OCI-LY1 (cell line): Measurements from ENCODE around the gene SUGCT.

ENCODE experiments used
- H2AFZ ChIP-seq: fragments of 200-600 bp; sonication (generic), shearing (Covaris generic); 2 replicates; pipeline ENCODE4 v1.6.0; 2014; ENCODE audit warnings: antibody characterized with exemption, mild to moderate bottlenecking, low read length
- H3F3A ChIP-seq: fragments of 200-600 bp; sonication (generic), shearing (Covaris generic); 2 replicates; pipeline ENCODE4 v1.6.0; 2014; ENCODE audit warnings: mild to moderate bottlenecking, antibody characterized with exemption, low read length, moderate library complexity; ENCODE audit not compliant: insufficient read depth
- H3K27ac ChIP-seq: fragments of 200-600 bp; sonication (generic); 2 replicates; pipeline ENCODE4 v1.5.1; 2014; ENCODE audit warnings: low read length, mixed run types, mild to moderate bottlenecking, low read depth; ENCODE audit not compliant: poor library complexity, severe bottlenecking
- H3K27me3 ChIP-seq: fragments of 200-600 bp; sonication (generic); 2 replicates; pipeline ENCODE4 v1.6.0; 2014; ENCODE audit warnings: antibody characterized with exemption, mild to moderate bottlenecking, low read length, moderate library complexity; ENCODE audit not compliant: insufficient read depth
- H3K36me3 ChIP-seq: fragments of 200-600 bp; sonication (generic); 2 replicates; pipeline ENCODE4 v1.6.1; 2014; ENCODE audit warnings: mild to moderate bottlenecking, antibody characterized with exemption, low read length, moderate library complexity, mixed read lengths; ENCODE audit not compliant: insufficient read depth
- H3K4me1 ChIP-seq: fragments of 200-600 bp; sonication (generic); 2 replicates; pipeline ENCODE4 v1.5.1; 2014; ENCODE audit warnings: mild to moderate bottlenecking, low read length, moderate library complexity; ENCODE audit not compliant: insufficient read depth, severe bottlenecking
- H3K4me2 ChIP-seq: fragments of 200-600 bp; sonication (generic), shearing (Covaris generic); 2 replicates; pipeline ENCODE4 v1.6.1; 2014; ENCODE audit warnings: low read length
- H3K4me3 ChIP-seq: fragments of 200-600 bp; sonication (generic); 2 replicates; pipeline ENCODE4 v1.5.1; 2014; ENCODE audit warnings: low read length, low read depth, mild to moderate bottlenecking, mixed read lengths; ENCODE audit not compliant: poor library complexity, severe bottlenecking
- H3K79me2 ChIP-seq: fragments of 200-600 bp; shearing (Covaris generic); 2 replicates; pipeline ENCODE4 v1.6.1; 2016; ENCODE audit warnings: mixed run types, low read length, mixed read lengths; ENCODE audit not compliant: insufficient read depth
- H3K9ac ChIP-seq: fragments of 200-600 bp; sonication (generic), shearing (Covaris generic); 2 replicates; pipeline ENCODE4 v1.6.1; 2014; ENCODE audit warnings: mild to moderate bottlenecking, low read length, mixed read lengths
- H3K9me2 ChIP-seq: fragments of 200-600 bp; sonication (generic), shearing (Covaris generic); 2 replicates; pipeline ENCODE4 v1.6.1; 2014; ENCODE audit warnings: low read depth, mild to moderate bottlenecking, low read length, mixed read lengths
- H3K9me3 ChIP-seq: fragments of 200-600 bp; shearing (Covaris generic); 2 replicates; pipeline ENCODE4 v1.6.1; 2014; ENCODE audit warnings: low read length, mixed read lengths
- H4K20me1 ChIP-seq: fragments of 200-600 bp; sonication (generic), shearing (Covaris generic); 2 replicates; pipeline ENCODE4 v1.6.0; 2016; ENCODE audit warnings: mild to moderate bottlenecking, low read length; ENCODE audit not compliant: insufficient read depth
- EZH2 ChIP-seq: fragments of 200-600 bp; sonication (generic), shearing (Covaris generic); IDR thresholded peaks from 2 replicates; pipeline ENCODE4 v1.8.0; 2017; ENCODE audit warnings: borderline replicate concordance, mixed run types, mild to moderate bottlenecking, antibody characterized with exemption, low read length, moderate library complexity, mixed read lengths
- TF ChIP-seq, protein P1 (sequence below): fragments of 200-600 bp; sonication (generic), shearing (Covaris generic); IDR thresholded peaks from 2 replicates; pipeline ENCODE4 v1.5.1; 2017; ENCODE audit warnings: mild to moderate bottlenecking, antibody characterized with exemption, low read length, moderate library complexity, mixed read lengths

The SUGCT gene

GRCh38 chr7:40758590-40758989, 623.8 kb downstream of the SUGCT start:
- no peak for TF ChIP-seq EZH2
- TF ChIP-seq, protein P1, sequence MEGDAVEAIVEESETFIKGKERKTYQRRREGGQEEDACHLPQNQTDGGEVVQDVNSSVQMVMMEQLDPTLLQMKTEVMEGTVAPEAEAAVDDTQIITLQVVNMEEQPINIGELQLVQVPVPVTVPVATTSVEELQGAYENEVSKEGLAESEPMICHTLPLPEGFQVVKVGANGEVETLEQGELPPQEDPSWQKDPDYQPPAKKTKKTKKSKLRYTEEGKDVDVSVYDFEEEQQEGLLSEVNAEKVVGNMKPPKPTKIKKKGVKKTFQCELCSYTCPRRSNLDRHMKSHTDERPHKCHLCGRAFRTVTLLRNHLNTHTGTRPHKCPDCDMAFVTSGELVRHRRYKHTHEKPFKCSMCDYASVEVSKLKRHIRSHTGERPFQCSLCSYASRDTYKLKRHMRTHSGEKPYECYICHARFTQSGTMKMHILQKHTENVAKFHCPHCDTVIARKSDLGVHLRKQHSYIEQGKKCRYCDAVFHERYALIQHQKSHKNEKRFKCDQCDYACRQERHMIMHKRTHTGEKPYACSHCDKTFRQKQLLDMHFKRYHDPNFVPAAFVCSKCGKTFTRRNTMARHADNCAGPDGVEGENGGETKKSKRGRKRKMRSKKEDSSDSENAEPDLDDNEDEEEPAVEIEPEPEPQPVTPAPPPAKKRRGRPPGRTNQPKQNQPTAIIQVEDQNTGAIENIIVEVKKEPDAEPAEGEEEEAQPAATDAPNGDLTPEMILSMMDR = no peak
- H3K27ac ChIP-seq = no peak overlapping the region
- no peaks in the 10 kb centered on the region for H3K79me2 ChIP-seq
- H3K27me3 ChIP-seq = no peaks in the 10 kb centered on the region
- no peaks in the 10 kb centered on the region for H3F3A ChIP-seq
- no peaks in the 10 kb centered on the region for H4K20me1 ChIP-seq
- no peak overlapping the region for H2AFZ ChIP-seq
- H3K4me1 ChIP-seq = peaks cover 6% of the 10 kb centered on the region
- no peaks in the 10 kb centered on the region; the same call in 1 of the 2 replicates for H3K9me2 ChIP-seq
- H3K36me3 ChIP-seq = no peaks in the 10 kb centered on the region
- H3K9me3 ChIP-seq = no peaks in the 10 kb centered on the region
- H3K4me2 ChIP-seq = no peak overlapping the region
- no peak overlapping the region for H3K4me3 ChIP-seq
- H3K9ac ChIP-seq = no peak overlapping the region

DNA sequence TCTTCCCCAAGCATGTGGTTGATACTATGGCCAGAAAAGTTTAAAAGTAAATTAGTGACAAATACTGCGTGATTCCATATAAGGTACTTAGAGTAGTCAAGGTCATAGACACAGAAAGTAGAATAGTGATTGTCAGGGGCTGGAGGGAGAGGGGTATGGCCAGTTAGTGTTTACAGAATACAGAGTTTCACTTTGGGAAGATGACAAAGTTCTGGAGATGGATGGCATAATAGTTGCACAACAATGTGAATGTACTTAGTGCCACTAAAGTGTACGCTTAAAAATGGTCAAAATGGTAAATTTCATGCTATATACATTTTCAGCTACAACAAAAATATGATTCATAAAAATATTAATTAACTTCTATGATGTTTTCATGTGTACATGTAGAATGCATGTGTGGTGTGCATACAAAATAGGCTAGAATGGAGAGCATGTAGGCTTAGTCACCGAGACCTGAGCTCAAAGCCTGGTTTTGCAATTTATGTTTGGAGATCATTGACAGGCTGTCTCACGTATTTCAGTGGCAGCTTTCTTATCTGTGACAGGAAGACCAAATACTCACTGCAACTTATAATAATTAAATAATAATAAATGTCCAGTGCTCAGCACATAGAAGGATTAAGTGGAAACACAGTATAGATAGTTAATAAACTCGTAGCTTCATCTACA, 625.6 kb downstream of the SUGCT start:
- Histone ChIP-seq H3K27me3 (no peaks in the 10 kb centered on the region), H3K4me2 (no peak overlapping the region), H3K4me3 (no peak overlapping the region), H4K20me1 (no peaks in the 10 kb centered on the region), H3K27ac (no peak overlapping the region), H3F3A (no peaks in the 10 kb centered on the region), H3K9ac (no peak overlapping the region), H3K9me2 (no peaks in the 10 kb centered on the region; the same call in 1 of the 2 replicates), H3K9me3 (no peaks in the 10 kb centered on the region), H3K36me3 (no peaks in the 10 kb centered on the region), H2AFZ (no peak overlapping the region), H3K4me1 (peaks cover 12% of the 10 kb centered on the region), H3K79me2 (no peaks in the 10 kb centered on the region)
- TF ChIP-seq, protein P1 = no peak
- TF ChIP-seq EZH2 = no peak

DNA sequence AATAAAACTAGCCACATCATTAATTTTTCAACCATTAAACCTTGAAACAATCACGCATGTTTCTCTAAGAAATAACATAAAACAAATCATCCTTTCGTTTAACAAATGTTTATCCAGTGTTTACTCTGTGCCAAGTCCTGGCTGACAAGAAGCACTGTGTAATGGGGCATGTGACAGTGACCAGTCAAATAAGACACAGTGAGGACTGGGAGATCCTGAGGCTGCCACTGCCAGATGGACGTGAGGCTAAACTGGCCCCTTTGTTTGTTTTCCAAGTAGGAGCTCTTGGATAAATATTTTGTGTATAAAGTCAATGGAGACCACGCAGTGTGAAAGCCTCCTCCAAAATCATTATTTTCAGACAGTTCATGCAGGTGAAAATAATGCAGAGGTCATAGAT, 626.2 kb downstream of the SUGCT start:
- Histone ChIP-seq H3K9me2 (no peaks in the 10 kb centered on the region; the same call in 1 of the 2 replicates), H3K27me3 (no peaks in the 10 kb centered on the region), H2AFZ (no peak overlapping the region), H3K27ac (no peak overlapping the region), H3K79me2 (no peaks in the 10 kb centered on the region), H3K9ac (no peak overlapping the region), H4K20me1 (no peaks in the 10 kb centered on the region), H3F3A (no peaks in the 10 kb centered on the region), H3K4me1 (peaks cover 16% of the 10 kb centered on the region), H3K36me3 (no peaks in the 10 kb centered on the region), H3K4me3 (no peak overlapping the region), H3K9me3 (no peaks in the 10 kb centered on the region), H3K4me2 (no peak overlapping the region)
- TF ChIP-seq EZH2 = no peak
- TF ChIP-seq, protein P1 = no peak
